HG02588 (cell line): Measurements from ENCODE around the gene PRR36.
"Not testable (repeated sequence)": the region's sequence is repeated elsewhere in the genome, so short reads cannot be mapped to it uniquely, and the experiment has no call there.

ENCODE experiments used
- ATAC-seq: cut with Tn5 transposase; IDR thresholded peaks from one replicate; pipeline ENCODE4 v1.9.1; 2021; ENCODE audit warnings: mild to moderate bottlenecking, moderate library complexity; ENCODE audit not compliant: unreplicated experiment

PRR36 gene

DNA sequence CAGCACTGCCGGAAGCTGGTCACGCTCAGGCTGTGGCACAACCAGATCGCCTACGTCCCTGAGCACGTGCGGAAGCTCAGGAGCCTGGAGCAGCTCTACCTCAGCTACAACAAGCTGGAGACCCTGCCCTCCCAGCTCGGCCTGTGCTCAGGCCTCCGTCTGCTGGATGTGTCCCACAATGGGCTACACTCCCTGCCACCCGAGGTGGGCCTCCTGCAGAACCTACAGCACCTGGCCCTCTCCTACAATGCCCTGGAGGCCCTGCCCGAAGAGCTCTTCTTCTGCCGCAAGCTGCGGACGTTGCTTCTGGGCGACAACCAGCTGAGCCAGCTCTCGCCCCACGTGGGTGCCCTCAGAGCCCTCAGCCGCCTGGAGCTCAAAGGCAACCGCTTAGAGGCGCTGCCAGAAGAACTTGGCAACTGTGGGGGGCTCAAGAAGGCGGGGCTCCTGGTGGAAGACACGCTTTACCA is 26.2 kb upstream of the PRR36 start:
- ATAC-seq = no peak

DNA sequence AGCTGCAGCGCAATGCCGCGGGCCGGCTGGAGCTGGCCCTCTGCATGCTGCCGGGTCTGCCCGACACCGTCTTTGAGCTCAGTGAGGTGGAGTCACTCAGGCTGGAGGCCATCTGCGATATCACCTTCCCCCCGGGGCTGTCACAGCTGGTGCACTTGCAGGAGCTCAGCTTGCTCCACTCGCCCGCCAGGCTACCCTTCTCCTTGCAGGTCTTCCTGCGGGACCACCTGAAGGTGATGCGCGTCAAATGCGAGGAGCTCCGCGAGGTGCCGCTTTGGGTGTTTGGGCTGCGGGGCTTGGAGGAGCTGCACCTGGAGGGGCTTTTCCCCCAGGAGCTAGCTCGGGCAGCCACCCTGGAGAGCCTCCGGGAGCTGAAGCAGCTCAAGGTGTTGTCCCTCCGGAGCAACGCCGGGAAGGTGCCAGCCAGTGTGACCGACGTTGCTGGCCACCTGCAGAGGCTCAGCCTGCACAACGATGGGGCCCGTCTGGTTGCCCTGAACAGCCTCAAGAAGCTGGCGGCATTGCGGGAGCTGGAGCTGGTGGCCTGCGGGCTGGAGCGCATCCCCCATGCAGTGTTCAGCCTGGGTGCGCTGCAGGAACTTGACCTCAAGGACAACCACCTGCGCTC is 25.7 kb upstream of the PRR36 start:
- ATAC-seq = no peak

DNA sequence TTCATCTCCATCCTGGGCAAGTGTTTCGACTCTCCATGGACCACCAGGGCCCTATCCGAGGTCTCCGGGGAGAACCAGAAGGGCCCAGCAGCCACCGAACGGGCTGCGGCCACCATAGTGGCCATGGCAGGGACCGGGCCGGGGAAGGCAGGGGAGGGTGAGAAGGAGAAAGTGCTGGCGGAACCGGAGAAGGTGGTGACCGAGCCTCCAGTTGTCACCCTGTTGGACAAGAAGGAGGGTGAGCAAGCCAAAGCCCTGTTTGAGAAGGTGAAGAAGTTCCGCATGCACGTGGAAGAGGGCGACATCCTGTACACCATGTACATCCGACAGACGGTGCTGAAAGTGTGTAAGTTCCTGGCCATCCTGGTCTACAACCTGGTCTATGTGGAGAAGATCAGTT is 24.8 kb upstream of the PRR36 start:
- ATAC-seq = no peak

DNA sequence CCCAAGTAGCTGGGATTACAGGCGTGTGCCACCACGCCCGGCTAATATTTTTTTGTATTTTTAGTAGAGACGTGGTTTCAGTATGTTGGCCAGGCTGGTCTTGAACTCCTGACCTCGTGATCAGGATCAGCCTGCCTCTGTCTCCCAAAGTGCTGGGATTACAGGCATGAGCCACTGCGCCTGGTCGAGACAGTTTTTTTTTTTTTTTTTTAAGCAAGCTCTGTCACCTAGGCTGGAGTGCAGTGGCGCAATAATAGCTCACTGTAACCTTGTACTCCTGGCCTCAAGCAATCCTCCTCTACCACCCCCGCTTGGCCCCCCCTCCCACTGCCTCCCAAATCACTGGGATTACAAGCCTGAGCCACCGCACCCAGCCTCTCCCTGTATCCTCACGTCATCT is 23.1 kb upstream of the PRR36 start:
- no peak for ATAC-seq

DNA sequence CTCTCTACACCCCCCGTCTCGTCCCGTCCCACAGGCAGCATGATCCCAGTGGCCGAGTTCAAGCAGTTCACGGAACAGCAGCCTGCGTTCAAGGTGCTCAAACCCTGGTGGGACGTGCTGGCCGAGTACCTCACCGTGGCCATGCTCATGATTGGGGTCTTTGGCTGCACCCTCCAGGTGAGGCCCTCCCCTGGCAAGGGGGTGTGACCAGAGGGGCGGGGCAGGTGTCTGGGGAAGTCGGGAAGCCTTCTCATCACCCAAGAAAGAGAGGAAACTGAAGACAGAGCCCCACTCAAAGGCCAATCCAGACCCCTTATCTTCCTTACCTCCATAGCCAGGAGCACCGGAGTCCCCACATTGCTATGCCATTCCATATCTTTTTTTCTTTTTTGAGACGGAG is 21.4 kb upstream of the PRR36 start:
- ATAC-seq = no peak

DNA sequence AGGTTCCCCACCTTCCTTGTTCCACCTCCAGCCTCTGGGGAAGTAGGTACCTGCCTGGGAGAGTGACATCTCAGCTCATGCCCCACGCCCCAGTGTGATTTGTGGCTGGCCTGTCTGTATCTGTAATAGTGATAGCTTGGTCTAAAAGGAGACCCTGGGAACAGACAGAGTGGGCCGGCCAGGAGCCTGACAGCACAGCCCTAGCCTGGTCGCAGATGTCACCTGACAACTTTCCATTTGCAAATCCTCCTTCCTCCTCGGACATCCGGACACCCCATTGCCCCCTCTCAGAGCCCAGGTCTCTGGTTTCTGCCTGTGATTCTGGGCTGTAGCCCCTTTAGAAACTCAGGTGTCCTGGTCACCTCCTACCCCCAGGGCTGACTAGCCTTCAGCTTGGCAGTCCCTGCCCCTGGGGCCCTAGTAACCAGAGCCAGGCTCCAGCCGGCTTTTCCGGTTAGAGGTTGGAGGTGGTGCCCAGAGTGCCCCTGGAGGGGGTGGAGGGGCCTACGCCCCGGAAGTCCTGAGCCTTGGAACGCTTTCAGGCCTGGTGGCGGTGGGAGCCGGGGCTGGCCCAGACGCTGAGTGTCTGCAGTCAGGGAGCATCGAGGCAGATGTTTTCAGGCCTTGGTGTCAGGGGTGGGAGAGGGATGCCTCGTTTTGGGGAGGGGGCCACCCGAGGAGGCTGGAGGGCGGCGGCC is 20.6 kb upstream of the PRR36 start:
- no peak for ATAC-seq

DNA sequence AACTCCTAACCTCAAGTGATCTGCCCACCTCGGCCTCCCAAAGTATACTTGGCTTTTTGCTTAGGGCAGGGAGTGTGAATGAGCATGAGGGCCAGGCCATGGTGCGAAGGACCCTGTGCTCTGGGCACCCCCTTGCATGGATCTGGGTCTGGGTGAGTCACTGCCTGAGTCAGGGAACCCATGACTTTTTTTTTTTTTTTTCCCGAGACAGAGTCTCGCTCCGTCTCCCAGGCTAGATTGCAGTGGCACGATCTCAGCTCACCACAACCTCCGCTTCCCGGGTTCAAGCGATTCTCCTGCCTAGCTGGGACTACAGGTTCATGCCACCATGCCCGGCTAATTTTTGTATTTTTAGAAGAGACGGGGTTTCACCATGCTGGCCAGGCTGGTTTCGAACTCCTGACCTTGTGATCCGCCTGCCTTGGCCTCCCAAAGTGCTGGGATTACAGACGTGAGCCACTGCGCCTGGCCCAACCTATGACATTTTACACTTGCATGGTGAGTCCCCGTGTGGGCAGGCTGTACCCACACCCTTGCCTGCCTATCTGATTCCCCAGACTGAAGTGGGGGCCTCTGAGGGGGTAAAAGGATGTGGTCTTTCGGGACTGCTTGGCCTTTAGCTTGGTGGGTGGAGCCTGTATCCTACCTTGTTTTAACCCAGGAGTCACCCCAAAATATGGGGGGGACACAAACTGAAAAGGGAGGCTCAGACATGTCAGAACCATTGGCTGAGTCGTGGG is 19.3 kb upstream of the PRR36 start:
- not testable (repeated sequence) for ATAC-seq

DNA sequence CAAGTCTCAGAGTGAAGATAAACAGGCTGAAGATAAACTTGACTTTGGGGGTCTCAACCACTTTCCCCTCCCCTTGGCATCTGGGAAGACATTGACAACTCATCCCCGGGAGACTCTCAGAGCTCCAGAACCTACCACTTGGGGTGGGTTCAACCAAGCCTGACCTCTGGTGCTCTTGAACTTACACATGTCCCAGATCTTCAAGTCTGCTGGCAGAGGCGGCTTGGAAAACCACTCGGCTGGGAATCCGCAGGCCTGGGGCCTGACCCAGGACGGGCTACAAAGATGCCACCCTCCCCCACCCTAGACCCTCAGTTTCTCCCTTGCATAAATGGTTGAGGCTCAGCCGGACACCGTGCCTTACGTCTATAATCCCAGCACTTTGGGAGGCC is 14.6 kb upstream of the PRR36 start:
- ATAC-seq = no peak

DNA sequence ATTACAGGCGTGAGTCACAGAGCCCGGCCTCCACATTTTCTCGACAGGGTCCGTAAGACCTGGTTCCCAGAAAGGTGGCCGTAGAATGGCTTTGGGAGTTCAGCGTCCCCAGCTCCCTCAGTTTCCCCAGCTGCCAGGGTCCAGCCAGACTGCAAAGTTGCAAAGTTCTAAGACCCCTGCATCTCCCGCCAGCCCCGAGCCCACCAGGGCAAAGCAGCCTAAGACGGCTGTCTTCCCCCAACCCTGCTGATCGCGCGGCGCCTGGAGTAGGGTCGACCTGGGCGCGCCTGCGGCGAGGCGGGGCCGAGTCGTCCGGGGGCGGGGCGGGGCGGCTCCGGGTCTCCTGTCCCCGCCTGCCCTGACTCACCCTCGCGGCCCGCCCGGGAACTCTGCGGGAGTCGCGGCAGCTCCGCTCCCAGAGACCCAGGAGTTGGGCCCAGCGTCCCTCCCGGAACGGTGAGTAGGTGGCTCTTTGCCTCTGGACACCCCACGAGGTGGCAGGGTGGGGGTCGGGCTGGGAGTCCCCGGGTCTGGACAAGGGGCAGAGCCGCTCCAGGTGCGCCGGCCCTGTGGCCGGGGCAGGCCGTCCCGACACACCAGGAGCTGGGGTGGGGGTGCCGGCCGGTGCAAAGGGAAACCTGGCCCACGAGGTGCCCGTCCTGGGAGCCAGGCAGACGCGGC is 14.1 kb upstream of the PRR36 start, which contains the start of gene LRRC8E:
Gene LRRC8E (plus strand): TSS at position 366 of the 681 bp plus-strand sequence. CDS start 7,094 bp downstream, outside the sequence.
- no peak for ATAC-seq

DNA sequence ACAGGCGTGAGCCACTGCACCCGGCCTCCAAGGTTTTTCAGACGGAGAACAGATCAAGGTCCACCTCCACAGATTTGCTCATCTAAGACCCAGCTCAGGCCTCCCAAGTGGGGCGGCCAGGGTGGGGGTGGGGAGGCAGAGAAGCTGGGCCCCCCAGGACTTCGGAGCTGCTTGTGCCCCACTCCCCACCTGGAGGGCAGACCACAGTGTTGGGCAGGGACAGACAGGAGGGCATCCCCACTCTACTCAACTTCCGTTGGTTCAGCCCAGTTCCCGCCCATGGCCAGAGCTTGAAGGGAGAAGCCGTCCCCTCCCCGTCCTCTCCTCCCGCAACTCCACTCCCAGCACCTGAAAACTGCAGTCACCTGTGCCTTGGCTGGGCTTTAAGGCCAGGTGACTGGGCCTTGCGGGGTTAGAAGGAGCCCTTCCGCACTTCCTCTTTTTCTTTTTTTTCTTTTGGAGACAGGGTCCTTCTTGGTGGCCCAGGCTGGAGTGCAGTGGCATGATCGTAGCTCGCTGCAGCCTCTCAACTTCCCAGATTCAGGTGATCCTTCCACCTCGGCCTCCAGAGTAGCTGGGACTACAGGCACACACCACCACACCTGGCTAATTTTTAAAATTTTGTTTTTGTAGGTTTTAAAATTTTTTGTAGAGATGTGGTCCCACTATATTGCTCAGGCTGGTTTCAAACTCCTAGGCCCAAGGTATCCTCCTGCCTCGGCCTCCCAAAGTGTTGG is 13.4 kb upstream of the PRR36 start:
- no peak for ATAC-seq

DNA sequence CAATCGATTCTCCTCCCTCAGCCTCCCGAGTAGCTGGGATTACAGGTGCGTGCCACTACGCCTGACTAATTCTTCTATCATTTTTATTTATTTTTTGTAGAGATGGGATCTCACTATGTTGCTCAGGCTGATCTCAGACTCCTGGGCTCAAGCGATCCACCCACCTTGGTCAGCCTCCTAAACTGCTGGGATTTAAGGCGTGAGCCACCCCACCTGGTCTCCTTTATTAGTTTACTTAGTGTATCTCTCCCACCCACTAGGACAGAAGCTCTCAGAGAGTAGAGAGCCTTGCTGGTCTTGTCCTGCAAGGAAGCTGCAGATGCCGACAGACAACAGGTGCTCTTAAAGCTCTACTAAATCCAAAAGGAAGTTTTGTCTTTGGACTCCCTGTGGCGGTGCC is 11.6 kb upstream of the PRR36 start:
- no peak for ATAC-seq

DNA sequence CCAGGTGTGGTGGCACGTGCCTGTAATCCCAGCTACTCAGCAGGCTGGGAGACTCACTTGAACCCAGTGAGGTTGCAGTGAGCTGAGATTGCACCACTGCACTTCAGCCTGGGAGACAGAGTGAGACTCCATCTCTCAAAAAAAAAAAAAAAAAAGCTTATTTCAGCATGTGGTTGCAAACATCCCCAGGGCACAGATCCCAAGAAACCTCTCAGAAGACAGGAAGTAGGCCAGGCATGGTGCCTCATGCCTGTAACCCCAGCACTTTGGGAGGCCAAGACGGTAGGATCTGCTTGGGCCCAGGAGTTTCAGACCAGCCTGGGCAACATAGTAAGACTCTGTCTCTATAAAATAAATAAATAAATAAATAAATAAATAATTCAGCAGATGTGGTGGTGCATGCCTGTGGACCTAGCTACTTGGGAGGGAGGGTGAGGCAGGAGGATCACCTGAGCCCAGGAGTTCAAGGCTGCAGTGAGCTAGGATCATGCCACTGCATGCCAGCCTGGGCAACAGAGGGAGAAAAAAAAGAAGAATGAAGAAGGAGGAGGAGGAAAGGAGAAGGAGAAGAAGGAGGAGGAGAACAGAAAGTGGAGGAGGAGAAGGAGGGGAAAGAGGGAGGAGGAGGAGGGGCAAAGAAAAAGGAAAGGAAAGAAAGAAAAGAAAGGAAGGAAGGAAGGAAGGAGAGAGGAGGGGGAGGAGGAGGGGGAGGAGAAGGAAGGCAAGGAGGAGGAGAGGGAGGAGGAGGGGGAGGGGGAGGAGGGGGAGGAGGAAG is 9.8 kb upstream of the PRR36 start:
- no peak for ATAC-seq

DNA sequence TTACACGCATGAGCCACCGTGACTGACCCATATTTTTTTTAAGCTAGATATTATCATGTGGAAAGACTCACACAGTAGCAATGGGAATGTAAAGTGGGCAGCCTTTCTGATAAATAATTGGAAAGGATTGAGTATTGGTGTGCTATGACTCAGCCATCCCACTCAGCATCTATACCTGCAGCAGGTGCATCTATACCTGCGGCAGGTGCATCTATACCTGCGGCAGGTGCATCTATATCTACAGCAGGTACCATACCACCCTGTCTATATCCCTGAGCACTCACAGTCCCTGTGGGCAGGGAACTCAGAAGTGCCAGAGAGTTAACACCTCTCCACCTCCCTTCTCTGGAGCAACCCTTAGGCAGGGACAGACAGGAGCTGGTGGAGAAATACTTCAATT is 8.9 kb upstream of the PRR36 start:
- no peak for ATAC-seq

DNA sequence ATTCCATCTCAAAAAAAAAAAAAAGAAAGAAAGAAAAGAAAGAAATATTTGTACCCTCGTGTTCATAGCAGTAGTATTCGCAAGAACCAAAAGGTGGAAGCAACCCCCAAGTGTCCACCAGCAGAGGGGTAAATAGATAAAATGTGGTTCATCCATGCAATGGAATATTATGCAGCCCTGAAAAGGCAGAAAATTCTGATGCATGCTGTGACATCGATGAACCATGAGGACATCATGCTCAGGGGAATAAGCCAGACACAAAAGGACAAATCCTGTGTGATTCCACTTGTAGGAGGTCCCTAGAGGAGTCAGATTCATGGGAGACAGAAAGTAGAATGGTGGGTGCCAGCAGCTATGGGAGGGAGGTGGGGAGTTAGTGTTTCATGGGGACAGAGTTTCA is 7.7 kb upstream of the PRR36 start:
- no peak for ATAC-seq

DNA sequence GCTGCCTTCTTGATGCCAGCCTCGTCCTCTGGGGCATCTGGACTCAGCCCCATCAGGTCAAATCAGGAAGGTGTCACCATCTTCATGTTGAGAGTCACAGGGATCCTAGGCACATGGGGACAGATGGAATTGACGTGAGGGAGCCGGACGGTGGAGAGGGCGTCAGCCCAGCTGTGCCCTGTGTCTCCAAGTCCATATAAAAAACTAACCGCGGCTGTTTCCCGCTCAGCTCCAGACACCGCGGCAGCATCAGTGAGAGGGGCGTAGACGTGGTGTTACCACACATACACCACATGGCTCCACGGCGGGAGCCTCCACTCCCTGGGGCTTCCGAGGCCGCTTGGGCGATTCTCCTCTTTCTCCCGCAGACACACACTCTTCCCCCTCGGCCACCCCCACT is 5.6 kb upstream of the PRR36 start:
- ATAC-seq = no peak

DNA sequence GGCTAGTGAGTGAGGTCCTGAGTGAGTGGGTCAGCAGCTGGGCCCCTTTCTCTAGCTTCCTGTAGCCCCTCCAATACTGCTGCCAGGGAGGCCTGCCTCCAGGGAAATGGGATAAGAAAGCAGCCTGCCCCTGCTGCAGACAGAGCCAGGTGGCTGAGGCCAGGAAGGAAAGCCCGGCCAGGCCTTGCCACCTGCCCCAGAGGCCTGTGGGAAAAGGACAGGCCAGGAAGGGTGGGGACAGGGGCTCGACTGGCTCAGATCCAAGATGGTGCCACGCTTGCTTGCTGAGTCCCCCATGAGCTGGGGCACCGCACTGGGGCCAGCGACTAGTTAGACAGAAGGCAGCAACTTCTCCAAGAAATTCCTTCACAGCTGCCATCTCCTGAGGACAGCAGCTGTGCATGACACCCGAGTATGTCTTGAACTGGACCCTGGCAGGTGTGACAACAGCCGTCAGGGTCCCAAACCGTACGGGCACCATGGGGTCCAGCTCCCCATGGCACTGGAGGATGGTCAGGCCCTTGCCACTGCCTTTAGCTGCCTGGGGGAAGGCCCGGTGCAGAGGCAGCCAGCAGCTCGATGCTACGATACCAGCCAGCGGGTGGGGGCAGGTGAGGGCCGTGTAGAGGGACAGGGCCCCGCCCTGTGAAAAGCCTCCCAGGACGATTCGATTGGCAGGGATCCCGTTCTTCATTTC is 5.1 kb upstream of the PRR36 start:
- no peak for ATAC-seq

DNA sequence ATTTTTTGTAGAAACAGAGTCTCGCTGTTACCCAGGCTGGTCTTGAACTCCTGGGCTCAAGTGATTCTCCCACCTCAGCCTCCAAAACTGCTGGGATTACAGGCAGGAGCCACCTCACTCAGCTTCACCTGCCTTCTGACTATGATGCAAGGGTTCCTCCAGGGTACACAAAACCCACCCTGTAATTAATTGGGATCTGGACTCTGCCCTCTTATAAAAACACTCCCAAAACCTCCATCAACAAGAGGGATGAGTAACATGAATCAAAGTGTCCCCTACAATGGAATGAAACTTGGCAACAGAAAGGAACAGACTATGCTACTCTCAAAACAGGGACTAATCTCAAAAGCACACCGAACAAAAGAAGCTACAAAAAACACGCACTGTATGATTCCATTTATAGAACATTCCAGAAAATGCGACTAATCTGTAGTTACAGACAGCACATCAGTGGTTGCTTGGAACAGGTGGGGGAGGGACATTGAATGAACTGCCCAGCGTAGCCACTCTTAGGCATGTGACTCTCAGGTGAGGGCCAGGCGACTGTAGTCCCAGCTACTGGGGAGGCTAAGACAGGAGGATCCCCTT is 3.2 kb upstream of the PRR36 start:
- ATAC-seq = no peak

DNA sequence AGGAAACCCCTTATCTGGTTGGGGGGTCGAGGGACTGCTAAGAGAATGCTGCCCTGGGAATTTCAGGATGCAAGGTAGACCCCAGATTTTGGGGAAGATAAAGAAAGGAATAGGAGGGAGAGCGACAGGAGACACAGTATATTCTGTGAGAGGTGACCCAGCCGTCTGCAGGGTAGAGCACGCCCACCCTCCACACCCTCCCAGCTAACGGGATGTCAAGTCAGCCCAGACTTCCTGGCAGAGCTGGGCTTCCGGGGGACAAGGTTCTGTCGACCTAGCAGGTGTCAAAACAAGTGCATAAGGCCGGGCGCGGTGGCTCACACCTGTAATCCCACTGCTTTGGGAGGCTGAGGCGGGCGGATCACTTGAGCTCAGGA is 695 bp upstream of the PRR36 start:
- ATAC-seq = no peak
